ENCODE data around the gene NECTIN3. TPM values are rescaled to one million over a fixed set of nuclear protein-coding genes. Genes with fewer than 3 reads are reported as not detected.

NECTIN3 gene
- total RNA-seq, 6 experiments from 2014 or later: 15.1 to 31.0 (median 23.1) TPM

GRCh38 chr3:111045564-111045963 lies 26.1 kb upstream of the NECTIN3 start:
- Histone ChIP-seq H3K36me3 (no peaks in the 10 kb centered on the region), H3K4me3 (no peak overlapping the region), H3K27me3 (no peaks in the 10 kb centered on the region), H3K9me3 (no peaks in the 10 kb centered on the region), H3K4me1 (peaks cover 0 to 10% (median 0%) of the 10 kb centered on the region in 4 donors), H3K27ac (no peak overlapping the region)
- intact Hi-C loops (cut with DNase I): no loop called here
- TF ChIP-seq CTCF (IDR thresholded peaks at IDR 0.05) (no peak), POLR2A (IDR thresholded peaks at IDR 0.05) (no peak)
- ATAC-seq: no peak
- 87% methylated on average over 5 of the region's 6 CpGs for WGBS (ENCODE audit: insufficient coverage, low coverage, low lambda C conversion rate, missing lambda C conversion rate)
- no peak for DNase-seq

GRCh38 chr3:111047042-111047441 lies 24.6 kb upstream of the NECTIN3 start:
- ATAC-seq (no peak), DNase-seq (no peak)
- TF ChIP-seq POLR2A (IDR thresholded peaks at IDR 0.05) (no peak), CTCF (IDR thresholded peaks at IDR 0.05) (no peak)
- Histone ChIP-seq H3K4me1 (peaks cover 0 to 10% (median 0%) of the 10 kb centered on the region in 4 donors), H3K9me3 (no peaks in the 10 kb centered on the region), H3K36me3 (no peaks in the 10 kb centered on the region), H3K4me3 (no peak overlapping the region), H3K27me3 (no peaks in the 10 kb centered on the region), H3K27ac (peak overlapping the region in 1 of 3 donors; percentile 56)
- intact Hi-C loops (cut with DNase I): no loop called here

GRCh38 chr3:111047812-111048435 lies 23.7 kb upstream of the NECTIN3 start:
- no peak overlapping the region for H3K4me3 ChIP-seq
- TF ChIP-seq CTCF (IDR thresholded peaks at IDR 0.05) (no peak), POLR2A (IDR thresholded peaks at IDR 0.05) (no peak)
- intact Hi-C loops (cut with DNase I): no loop called here
- H3K9me3 ChIP-seq: no peaks in the 10 kb centered on the region
- peak; percentile 67 to 91 (median 88) for ATAC-seq
- no peaks in the 10 kb centered on the region for H3K36me3 ChIP-seq
- peaks cover 0 to 10% (median 0%) of the 10 kb centered on the region in 4 donors for H3K4me1 ChIP-seq
- DNase-seq: no peak
- H3K27ac ChIP-seq: peak overlapping the region in 2 of 3 donors; percentile 19 to 56
- H3K27me3 ChIP-seq: no peaks in the 10 kb centered on the region
- WGBS (ENCODE audit: insufficient coverage, low coverage, low lambda C conversion rate, missing lambda C conversion rate): 33% methylated on average over 1 of the region's 1 CpG

- Histone ChIP-seq H3K4me3 (no peak overlapping the region), H3K27ac (no peak overlapping the region), H3K9me3 (no peaks in the 10 kb centered on the region), H3K36me3 (no peaks in the 10 kb centered on the region), H3K27me3 (no peaks in the 10 kb centered on the region), H3K4me1 (peaks cover 0 to 10% (median 0%) of the 10 kb centered on the region in 4 donors)
- no peak for ATAC-seq
- no peak for TF ChIP-seq CTCF (IDR thresholded peaks at IDR 0.05)
- no peak for TF ChIP-seq POLR2A (IDR thresholded peaks at IDR 0.05)
- DNase-seq: no peak
- intact Hi-C loops (cut with DNase I): no loop called here
These were observed 20.3 kb upstream of the NECTIN3 start for GRCh38 chr3:111051354-111051753.

GRCh38 chr3:111068574-111068973 lies 3.0 kb upstream of the NECTIN3 start:
- H3K36me3 ChIP-seq: no peaks in the 10 kb centered on the region
- WGBS (ENCODE audit: insufficient coverage, low coverage, low lambda C conversion rate, missing lambda C conversion rate): 100% methylated on average over 1 of the region's 1 CpG
- H3K27ac ChIP-seq: no peak overlapping the region
- H3K9me3 ChIP-seq: no peaks in the 10 kb centered on the region
- peaks cover 0 to 4% (median 0%) of the 10 kb centered on the region in 4 donors for H3K4me1 ChIP-seq
- no peaks in the 10 kb centered on the region for H3K27me3 ChIP-seq
- intact Hi-C loops (cut with DNase I): no loop called here
- DNase-seq: no peak
- TF ChIP-seq POLR2A (IDR thresholded peaks at IDR 0.05) (no peak), CTCF (IDR thresholded peaks at IDR 0.05) (no peak)
- no peak for ATAC-seq
- no peak overlapping the region for H3K4me3 ChIP-seq
